Endothelial cell of umbilical vein (primary cell): Measurements from ENCODE around the gene ARMC5. TPM values are rescaled to one million over a fixed set of nuclear protein-coding genes. Genes with fewer than 3 reads are reported as not detected.
A peak's percentile ranks its signal among the peaks of the same experiment; 100 is the strongest.

Experiments used
- BruUV-seq: library from RNA; stranded (reverse); fragments of 400-500 nt; replicated peaks from 2 replicates; lab custom pipeline; 2021; lab: Mats Ljungman, UMichigan
- CTCF ChIA-PET: fragments of 300-600, 350-600 bp; sonication (Branson Sonifier 250); formaldehyde crosslinking; loops from one replicate; lab custom pipeline; 2021; ENCODE audit warnings: antibody characterized with exemption, inconsistent platforms; lab: Charles Lee
- POLR2A ChIA-PET: fragments of 300-600, 350-600 bp; sonication (Branson Sonifier 250); formaldehyde crosslinking; loops from one replicate; lab custom pipeline; 2021; ENCODE audit warnings: antibody characterized with exemption, inconsistent platforms; lab: Charles Lee
- DNase-seq: peaks from one replicate; pipeline ENCODE4 v3.0.0-alpha.2; 2011; ENCODE audit warnings: low read depth, low spot score
- FAIRE-seq: peaks from 2 replicates; lab custom pipeline; 2011; peaks lifted over from hg19 to GRCh38; lab: Jason Lieb, UNC
- H2AFZ ChIP-seq: 2 replicates; pipeline ENCODE4 v1.6.0; 2012; ENCODE audit warnings: low read depth, low read length, control low read depth, inconsistent platforms
- H3K27ac ChIP-seq: 2 replicates; pipeline ENCODE4 v1.5.1; 2011; ENCODE audit warnings: low read depth, mild to moderate bottlenecking, control low read depth, low read length, moderate library complexity; ENCODE audit not compliant: insufficient read depth
- H3K27me3 ChIP-seq, 2 experiments: 2 replicates each; pipeline versions ENCODE4 v1.6.0 to v1.6.1; 2011; ENCODE audit warnings: low read length in 2 of 2, mixed read lengths in 1 of 2; ENCODE audit not compliant: control insufficient read depth in 2 of 2, insufficient read depth in 2 of 2
- H3K36me3 ChIP-seq, 2 experiments: 2 replicates in 1 of 2; 3 replicates in 1 of 2; pipeline ENCODE4 v1.5.1; 2011; ENCODE audit warnings: low read length in 2 of 2, mild to moderate bottlenecking in 1 of 2, moderate library complexity in 1 of 2; ENCODE audit not compliant: control insufficient read depth in 2 of 2, insufficient read depth in 2 of 2; ENCODE audit errors: extremely low read depth in 1 of 2
- H3K4me1 ChIP-seq: 3 replicates; pipeline ENCODE4 v1.5.1; 2011; ENCODE audit warnings: mild to moderate bottlenecking, low read length; ENCODE audit not compliant: control insufficient read depth, insufficient read depth; ENCODE audit errors: extremely low read depth
- H3K4me2 ChIP-seq: 2 replicates; pipeline ENCODE4 v1.6.1; 2011; ENCODE audit warnings: low read length, control low read depth, mixed read lengths; ENCODE audit not compliant: insufficient read depth
- H3K4me3 ChIP-seq, 3 experiments: fragments of 200-600 bp in 1 of 3; sonication (generic), shearing (Covaris generic) in 1 of 3; replicated peaks in 1 of 3; 2 replicates each; pipeline ENCODE4 v1.5.1; 2011 to 2016; ENCODE audit warnings: control low read depth in 3 of 3, low read length in 3 of 3, mild to moderate bottlenecking in 2 of 3, inconsistent platforms in 1 of 3, low read depth in 1 of 3, moderate library complexity in 1 of 3; ENCODE audit not compliant: insufficient read depth in 1 of 3
- H3K79me2 ChIP-seq: 2 replicates; pipeline ENCODE4 v1.6.0; 2012; ENCODE audit warnings: low read length, inconsistent platforms; ENCODE audit not compliant: control insufficient read depth, insufficient read depth
- H3K9ac ChIP-seq: replicated peaks from 2 replicates; pipeline ENCODE3; 2011; ENCODE audit warnings: low read length, control low read depth; ENCODE audit not compliant: insufficient read depth; ENCODE audit errors: extremely low read depth
- H3K9me1 ChIP-seq: replicated peaks from 3 replicates; pipeline ENCODE4 v1.6.0; 2011; ENCODE audit warnings: mild to moderate bottlenecking, low read length; ENCODE audit not compliant: control insufficient read depth, insufficient read depth; ENCODE audit errors: extremely low read depth
- H3K9me3 ChIP-seq: replicated peaks from 2 replicates; pipeline ENCODE4 v1.5.1; 2012; ENCODE audit warnings: low read length, inconsistent platforms; ENCODE audit not compliant: control insufficient read depth, insufficient read depth
- H4K20me1 ChIP-seq: replicated peaks from 2 replicates; pipeline ENCODE3; 2011; ENCODE audit warnings: mild to moderate bottlenecking, low read length; ENCODE audit not compliant: control insufficient read depth, insufficient read depth; ENCODE audit errors: extremely low read depth
- CTCF ChIP-seq, 2 donors: IDR thresholded peaks; 1 replicate in 1 of 2; 2 replicates in 1 of 2; pipeline ENCODE4 v1.5.1; 2011; ENCODE audit warnings: low read length in 2 of 2, mild to moderate bottlenecking in 2 of 2, moderate library complexity in 2 of 2, control low read depth in 1 of 2, inconsistent platforms in 1 of 2, low read depth in 1 of 2; ENCODE audit not compliant: insufficient read depth in 1 of 2; ENCODE audit errors: extremely low read depth in 1 of 2
- EZH2 ChIP-seq: IDR thresholded peaks from 2 replicates; pipeline ENCODE4 v1.6.1; 2012; ENCODE audit warnings: borderline replicate concordance, low read depth, mild to moderate bottlenecking, moderate library complexity, low read length, inconsistent platforms; ENCODE audit not compliant: severe bottlenecking
- JUN ChIP-seq: IDR thresholded peaks from 2 replicates; pipeline ENCODE4 v1.6.1; 2011; ENCODE audit warnings: borderline replicate concordance, low read depth; ENCODE audit not compliant: insufficient read length, insufficient read depth
- POLR2A ChIP-seq: IDR thresholded peaks from 2 replicates; pipeline ENCODE4 v1.6.1; 2012; ENCODE audit warnings: low read depth, mild to moderate bottlenecking, control low read depth, low read length
- POLR2AphosphoS5 ChIP-seq: IDR thresholded peaks from 2 replicates; pipeline ENCODE4 v1.6.1; 2012; ENCODE audit warnings: low read depth, mild to moderate bottlenecking, control low read depth, low read length, moderate library complexity; ENCODE audit not compliant: insufficient read depth
- dilution Hi-C: fragments of 300-500 bp; cut with MboI; formaldehyde crosslinking; loops from one replicate; pipeline ENCODE4 v1.15.0; 2019; ENCODE audit warnings: low sequenced_read_pairs; ENCODE audit not compliant: extremely low pct_ligation_motif_present
- intact Hi-C: fragments of 100-400 bp; cut with micrococcal nuclease; formaldehyde crosslinking; loops from one replicate; pipeline ENCODE4 v1.10.0; 2022
- polyA plus RNA-seq, 4 experiments: library from polyadenylated mRNA; depleted of rRNA in 3 of 4; stranded (reverse) in 3 of 4; unstranded in 1 of 4; fragments of >200 nt; gene quantifications; 2 replicates each; pipeline versions ENCODE4 v1.2.1 to v1.2.3, GENCODE V29; 2011 to 2012; ENCODE audit warnings: missing spikeins in 1 of 4
- total RNA-seq: library from RNA; stranded (reverse); gene quantifications from 2 replicates; pipeline ENCODE4 v1.2.3, GENCODE V29; 2021

ARMC5 gene
- total and polyA plus RNA-seq, 2 donors (not counting 3 experiments of a cell fraction or from before 2014, with no cell fraction given), result 17.3 to 18.8 TPM

- peak; percentile 89 for FAIRE-seq
- dilution Hi-C loops (no loop called here), intact Hi-C loops (loop anchor here (1.0 to 5.0 kb wide), 3 partner anchors 13 to 395 kb away; partner anchors contain the start of gene ARMC5)
- no peaks in the 10 kb centered on the region for H3K27me3 ChIP-seq
- H3K4me3 ChIP-seq, result peak overlapping the region; percentile 19 to 82 (median 71)
- H2AFZ ChIP-seq, result no peak overlapping the region
- H3K27ac ChIP-seq, result peak overlapping the region; percentile 49
- BruUV-seq, result no TSS peak
- H3K9me1 ChIP-seq, result no peaks in the 10 kb centered on the region
- peaks cover 14% of the 10 kb centered on the region for H3K4me1 ChIP-seq
- DNase-seq, result peak; percentile 81
- TF ChIP-seq POLR2A (peak; percentile 58), EZH2 (no peak), POLR2AphosphoS5 (peak; percentile 73), JUN (no peak), CTCF (IDR thresholded peaks at IDR 0.05; ENCODE audit: extremely low read depth in 1 of 2, insufficient read depth in 1 of 2, low read depth in 1 of 2, low read length in 2 of 2) (peak; percentile 68 to 72)
- peak overlapping the region; percentile 53 for H3K4me2 ChIP-seq
- no peaks in the 10 kb centered on the region for H4K20me1 ChIP-seq
- peaks cover 13 to 20% of the 10 kb centered on the region in 2 experiments for H3K36me3 ChIP-seq
- H3K9ac ChIP-seq, result peak overlapping the region; percentile 71
- no peaks in the 10 kb centered on the region for H3K9me3 ChIP-seq
- H3K79me2 ChIP-seq, result peaks cover 31% of the 10 kb centered on the region
- CTCF ChIA-PET, result interaction anchor here (0.5 to 3.5 kb wide), 4 partner anchors 13 to 24 kb away, joined by 3 to 53 read pairs (median 3); partner anchors contain the start of gene ARMC5
- POLR2A ChIA-PET, result interaction anchor here (0.6 kb wide), 1 partner anchor 240 kb away, joined by 4 read pairs; a partner anchor contains a TSS
These were observed 13.5 kb downstream of the ARMC5 start for GRCh38 chr16:31472709-31473203.
